Putamen (tissue), 1 donor: Measurements from ENCODE around the gene SRGAP1.
"Not testable (repeated sequence)": the region's sequence is repeated elsewhere in the genome, so short reads cannot be mapped to it uniquely, and the experiment has no call there.

ENCODE experiments used
- DNase-seq: peaks from one replicate; pipeline ENCODE4 v3.0.0-alpha.2; 2016; ENCODE audit warnings: low spot score

The SRGAP1 gene

DNA sequence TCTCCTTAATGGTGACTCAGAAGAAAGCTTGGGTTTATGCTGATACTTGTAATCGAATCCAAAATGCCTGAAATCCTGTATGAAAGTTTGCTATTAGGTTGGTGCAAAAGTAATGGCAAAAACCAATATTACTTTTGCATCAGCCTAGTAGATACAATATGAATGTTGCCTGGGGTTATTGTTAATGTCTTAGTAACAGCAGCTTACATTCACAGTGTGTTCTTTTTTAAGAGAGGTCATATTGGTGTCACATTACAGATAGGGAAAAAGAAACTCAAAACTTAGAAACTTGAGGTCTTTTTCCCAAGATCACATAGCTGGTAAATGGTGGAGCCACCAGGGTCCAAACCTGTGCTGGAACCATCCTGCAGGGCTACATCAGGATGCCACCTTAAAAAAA, 25.2 kb downstream of the SRGAP1 start:
- no peak for DNase-seq

DNA sequence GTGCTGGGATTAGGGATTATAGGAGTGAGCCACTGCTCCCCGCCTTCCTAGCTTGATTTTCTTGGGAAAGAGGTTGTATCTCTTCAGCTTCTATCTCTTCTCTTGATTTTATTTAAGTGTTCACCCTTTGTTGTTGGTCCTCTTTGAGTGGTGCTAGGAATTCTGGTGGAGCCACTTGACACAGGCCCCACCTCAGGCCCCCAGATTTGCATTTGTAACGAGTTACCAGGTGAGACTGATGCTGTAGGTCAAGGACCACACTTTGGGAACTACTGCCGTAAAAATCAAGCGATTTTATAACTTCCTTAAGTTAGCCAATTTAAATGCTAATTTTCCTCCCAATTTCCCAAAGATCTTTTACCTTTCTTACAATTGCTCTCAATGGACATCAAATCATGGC, 26.3 kb downstream of the SRGAP1 start:
- no peak for DNase-seq

- no peak for DNase-seq
Observed at GRCh38 chr12:63874897-63875480, 30.5 kb downstream of the SRGAP1 start.

DNA sequence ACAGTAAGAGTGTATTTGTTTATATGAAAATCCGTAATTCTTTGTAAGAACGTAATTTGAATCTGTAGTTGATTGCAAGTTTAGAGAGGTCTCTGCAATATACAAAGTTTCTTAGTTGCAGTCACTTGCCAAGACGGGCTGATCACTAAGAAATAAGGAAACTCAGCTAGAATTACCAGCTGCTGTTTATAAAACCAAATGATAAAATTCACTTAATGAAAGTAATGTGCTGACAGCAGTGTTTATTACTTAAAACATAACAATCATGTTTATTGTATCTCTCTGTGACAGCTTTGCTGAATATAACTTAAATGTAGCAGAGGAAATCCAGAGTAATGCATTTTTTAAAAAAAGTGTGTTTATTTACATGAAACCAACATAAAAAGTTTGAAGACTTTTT, 31.2 kb downstream of the SRGAP1 start:
- no peak for DNase-seq

DNA sequence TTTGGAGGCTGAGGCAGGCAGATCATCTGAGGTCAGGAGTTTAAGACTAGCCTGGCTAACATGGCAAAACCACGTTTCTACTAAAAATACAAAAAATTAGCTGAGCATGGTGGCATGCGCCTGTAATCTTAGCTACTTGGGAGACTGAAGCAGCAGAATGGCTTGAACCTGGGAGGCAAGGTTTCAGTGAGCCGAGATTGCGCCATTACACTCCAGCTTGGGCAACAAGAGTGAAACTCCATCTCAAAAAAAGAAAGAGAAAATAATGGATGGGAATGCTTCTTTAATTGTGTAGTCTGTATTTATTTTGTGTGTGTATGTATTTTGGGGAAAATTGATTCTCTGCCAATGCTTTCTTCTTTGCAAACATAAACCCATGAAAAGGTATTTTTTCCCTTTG, 32.5 kb downstream of the SRGAP1 start:
- DNase-seq, result no peak

GRCh38 chr12:63877693-63878092, 33.2 kb downstream of the SRGAP1 start:
- no peak for DNase-seq

GRCh38 chr12:63880235-63880634, 35.7 kb downstream of the SRGAP1 start:
- DNase-seq, result not testable (repeated sequence)

DNA sequence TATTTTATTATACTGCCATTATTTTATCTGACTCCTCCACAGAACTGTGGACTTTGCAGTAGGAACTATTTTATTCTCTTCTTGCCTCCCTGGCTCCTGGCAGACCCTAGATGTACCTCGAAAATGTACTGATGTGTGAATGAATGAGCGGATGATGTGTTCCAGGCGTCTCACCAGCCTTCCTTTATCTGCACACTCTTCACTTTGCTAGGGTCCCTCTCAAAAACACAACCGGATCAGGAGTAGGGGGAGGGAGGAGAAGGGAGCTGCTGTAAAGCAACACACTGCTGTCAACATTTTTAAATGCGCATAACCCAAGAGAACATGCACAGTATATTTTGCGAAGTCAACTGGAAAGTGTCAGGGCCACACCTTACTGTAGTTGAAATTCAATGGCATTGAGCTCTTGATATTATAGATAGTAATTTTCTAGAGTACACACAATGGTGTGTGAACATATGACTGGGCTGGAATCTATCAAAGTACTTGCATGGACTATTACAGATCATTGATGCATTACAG, 36.3 kb downstream of the SRGAP1 start:
- DNase-seq, result no peak

GRCh38 chr12:63882844-63883243, 38.3 kb downstream of the SRGAP1 start:
- DNase-seq, result no peak

GRCh38 chr12:63885401-63885800, 40.9 kb downstream of the SRGAP1 start:
- DNase-seq, result no peak

GRCh38 chr12:63888908-63889635, 44.6 kb downstream of the SRGAP1 start:
- DNase-seq, result peak; percentile 56

- peak; percentile 17 for DNase-seq
Observed at GRCh38 chr12:63889721-63890509, 45.4 kb downstream of the SRGAP1 start.

DNA sequence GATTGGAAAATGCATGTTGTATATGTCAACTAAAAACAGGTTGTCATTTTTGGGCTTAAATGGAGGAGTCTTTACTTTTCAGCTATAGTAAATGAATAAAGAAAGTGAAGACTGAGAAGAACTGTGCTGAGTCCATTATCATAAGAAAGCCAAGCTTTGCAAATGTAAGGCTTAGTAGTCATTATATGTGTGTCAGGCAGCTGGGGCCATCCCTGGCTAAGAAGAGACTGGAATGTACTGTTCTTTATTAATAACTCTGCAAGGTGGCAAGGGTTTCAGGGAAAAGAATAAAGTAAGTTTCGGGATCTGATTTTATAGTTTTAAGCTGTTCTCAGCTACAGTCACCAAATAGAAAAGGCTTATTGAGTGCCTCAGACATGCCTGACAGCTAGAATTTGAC, 48.7 kb downstream of the SRGAP1 start:
- DNase-seq, result no peak

- no peak for DNase-seq
Observed at GRCh38 chr12:63894132-63894531, 49.6 kb downstream of the SRGAP1 start.

- DNase-seq, result no peak
Observed at GRCh38 chr12:63895841-63896240, 51.3 kb downstream of the SRGAP1 start.

GRCh38 chr12:63897931-63898330, 53.4 kb downstream of the SRGAP1 start:
- no peak for DNase-seq

GRCh38 chr12:63898764-63899337, 54.4 kb downstream of the SRGAP1 start:
- no peak for DNase-seq

DNA sequence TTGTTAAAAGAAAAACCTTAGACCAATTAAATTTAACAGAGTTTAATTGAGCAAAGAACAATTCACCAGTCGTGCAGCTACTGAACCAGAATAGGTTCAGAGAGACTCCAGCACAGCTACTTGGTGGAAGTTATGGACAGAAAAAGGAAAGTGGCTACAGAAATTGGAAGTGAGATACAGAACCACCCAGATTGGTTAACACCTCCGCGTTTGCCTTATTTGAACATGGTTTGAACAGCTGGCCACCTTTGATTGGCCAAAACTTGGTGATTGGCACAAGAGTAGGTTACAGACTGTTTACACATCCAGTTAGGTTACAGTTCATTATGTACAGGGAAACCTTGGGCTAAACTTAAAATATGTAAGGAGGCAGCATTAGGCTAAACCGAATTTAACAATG, 54.9 kb downstream of the SRGAP1 start:
- DNase-seq, result no peak

DNA sequence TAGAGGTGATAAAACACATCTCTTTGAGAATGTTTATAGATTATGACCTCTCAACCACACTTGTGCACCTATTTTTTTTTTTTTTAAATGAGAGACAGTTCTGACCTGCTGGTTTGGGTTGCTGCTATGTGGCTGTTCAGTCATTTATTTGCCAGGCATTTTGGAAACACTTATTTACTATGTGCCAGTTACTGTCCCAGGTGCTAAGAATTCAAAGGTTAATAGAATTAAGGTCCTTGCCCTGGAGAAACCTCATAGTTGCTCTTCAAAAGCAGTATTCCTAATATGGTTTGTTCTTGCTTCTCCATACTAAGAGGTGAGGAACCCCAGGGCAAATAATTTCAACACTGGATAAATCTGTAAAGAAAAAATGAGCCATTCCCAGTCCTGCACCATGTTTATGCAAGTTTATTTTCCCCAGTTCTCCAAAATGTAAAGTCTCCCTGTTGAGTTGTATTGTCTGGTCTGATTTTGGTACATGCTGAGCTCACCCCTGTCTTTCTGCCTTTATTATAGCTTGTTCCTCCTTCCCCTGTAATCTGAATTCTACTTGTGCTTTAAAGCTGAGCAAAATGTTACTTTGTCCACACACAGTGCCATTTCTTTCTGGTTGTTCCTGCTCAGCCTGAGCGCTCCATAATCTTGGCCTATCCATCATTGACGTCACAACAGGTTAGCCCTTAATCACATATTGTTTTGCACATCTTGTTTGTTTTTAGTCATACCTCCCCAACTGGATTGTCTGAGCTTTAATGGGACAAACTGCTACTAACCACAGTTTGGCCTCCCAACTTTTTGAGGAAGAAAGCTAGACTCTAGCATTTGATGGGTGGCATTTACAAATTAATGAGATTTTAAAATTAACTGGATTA, 56.7 kb downstream of the SRGAP1 start:
- no peak for DNase-seq

DNA sequence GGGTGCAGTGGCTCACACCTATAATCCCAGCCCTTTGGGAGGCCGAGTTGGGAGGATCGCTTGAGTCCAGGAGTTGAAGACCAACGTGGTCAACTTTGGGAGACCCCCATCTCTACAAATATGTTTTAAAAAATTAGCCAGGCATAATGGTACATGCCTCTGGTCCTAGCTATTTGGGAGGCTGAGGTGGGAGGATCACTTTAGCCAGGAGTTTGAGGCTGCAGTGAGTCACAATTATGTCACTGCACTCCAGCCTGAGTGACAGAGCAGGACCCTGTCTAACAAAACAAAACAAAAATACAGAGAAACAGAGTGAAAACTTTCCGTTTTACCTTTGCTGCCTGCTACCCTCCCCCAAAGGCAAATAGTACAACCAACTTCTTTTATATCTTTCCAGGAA, 60.2 kb downstream of the SRGAP1 start:
- DNase-seq, result no peak

DNA sequence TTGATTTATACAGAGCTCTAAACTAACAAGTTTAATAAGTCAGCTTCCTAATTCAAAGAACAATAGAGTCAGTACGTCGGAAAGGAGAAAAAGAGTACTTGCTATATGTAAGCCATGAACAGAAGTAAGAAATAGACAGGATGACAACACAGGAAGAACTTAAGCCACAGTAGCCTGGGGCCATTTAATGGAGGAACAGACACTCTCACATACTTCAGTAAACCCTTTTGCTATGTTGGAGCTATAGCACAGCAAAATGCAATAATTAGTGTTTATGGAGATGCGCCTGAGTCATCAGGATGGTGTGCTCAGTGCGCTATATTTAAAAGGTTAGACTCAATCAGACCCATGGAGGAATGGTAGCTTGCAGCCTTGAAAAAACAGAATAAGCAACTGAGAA, 61.0 kb downstream of the SRGAP1 start:
- DNase-seq, result no peak

- DNase-seq, result no peak
Observed at GRCh38 chr12:63906876-63907275, 62.4 kb downstream of the SRGAP1 start.
